Tongue (tissue), 2 donors: ENCODE results near the gene GRHL1. TPM values are rescaled to one million over a fixed set of nuclear protein-coding genes. Genes with fewer than 3 reads are reported as not detected.
A peak's percentile ranks its signal among the peaks of the same experiment; 100 is the strongest.
"Not testable (repeated sequence)": the region's sequence is repeated elsewhere in the genome, so short reads cannot be mapped to it uniquely, and the experiment has no call there.

Experiments used
- DNase-seq: peaks from one replicate; pipeline ENCODE4 v3.0.0-alpha.2; 2015
- total RNA-seq: library from RNA; depleted of rRNA; stranded (reverse); fragments of >200 nt; gene quantifications from one replicate; pipeline ENCODE4 v1.2.3, GENCODE V29; 2014

The GRHL1 gene
- total RNA-seq, 1 donor from 2014 or later = 50.3 TPM

DNA sequence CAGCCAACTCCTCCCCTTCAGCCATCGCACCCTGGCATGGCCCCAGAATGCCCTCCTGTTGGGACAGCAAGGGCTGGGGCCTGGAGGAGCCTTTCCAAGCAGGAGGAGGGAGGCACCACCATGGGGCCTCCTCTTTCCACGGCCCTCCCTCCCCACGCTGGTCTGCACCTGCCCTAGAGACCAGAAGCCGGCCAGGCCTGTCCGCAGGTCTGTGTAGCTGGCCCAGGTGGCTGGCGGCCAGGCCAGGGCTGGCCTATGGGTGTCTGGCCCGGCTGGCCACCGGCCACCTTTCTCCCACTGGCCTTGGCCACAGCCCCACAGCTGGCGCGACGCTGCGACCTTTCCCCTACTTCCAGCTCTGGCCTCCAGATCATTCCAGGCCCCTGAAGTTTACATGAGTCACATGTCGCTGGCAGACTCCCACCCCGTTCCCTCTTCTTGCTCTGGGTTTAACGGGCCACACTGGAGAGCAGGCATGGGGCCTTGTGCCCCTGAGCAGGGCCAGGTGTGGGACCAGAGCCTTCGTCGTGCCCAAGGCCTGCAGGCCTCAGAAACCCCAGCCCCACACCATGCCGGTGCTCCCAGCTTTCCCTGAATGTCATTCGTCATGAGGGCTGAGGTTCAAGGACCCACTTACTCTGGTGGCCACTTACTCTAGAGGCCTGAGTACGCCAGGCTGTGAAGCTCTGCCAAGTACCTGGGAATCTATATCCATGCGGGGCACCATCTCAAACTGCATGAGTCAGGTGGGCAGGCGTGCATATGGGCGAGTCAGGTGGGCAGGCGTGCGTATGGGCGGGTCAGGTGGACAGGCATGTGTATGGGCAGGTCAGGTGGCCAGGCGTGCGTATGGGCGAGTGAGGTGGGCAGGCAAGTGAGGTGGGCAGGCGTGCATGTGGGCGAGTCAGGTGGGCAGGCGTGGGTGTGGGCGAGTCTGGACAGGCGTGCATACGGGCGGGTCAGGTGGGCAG, 58.6 kb downstream of the GRHL1 start:
- peak; percentile 51 for DNase-seq

DNA sequence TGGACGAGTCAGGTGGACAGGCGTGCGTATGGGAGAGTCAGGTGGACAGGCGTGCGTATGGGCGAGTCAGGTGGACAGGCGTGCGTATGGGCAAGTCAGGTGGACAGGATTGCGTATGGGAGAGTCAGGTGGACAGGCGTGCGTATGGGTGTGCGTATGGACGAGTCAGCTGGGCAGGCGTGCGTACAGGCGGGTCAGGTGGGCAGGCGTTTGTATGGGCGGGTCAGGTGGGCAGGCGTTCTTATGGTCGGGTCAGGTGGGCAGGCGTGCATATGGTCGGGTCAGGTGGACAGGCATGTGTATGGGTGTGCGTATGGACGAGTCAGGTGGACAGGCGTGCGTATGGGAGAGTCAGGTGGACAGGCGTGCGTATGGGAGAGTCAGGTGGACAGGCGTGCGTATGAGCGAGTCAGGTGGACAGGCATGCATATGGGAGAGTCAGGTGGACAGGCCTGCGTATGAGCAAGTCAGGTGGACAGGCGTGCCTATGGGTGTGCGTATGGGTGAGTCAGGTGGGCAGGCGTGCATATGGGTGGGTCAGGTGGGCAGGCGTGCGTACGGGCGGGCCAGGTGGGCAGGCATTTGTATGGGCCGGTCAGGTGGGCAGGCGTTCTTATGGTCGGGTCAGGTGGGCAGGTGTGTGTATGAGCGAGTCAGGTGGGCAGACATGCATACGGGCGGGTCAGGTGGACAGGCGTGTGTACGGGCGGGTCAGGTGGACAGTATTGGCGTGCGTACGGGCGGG, 59.5 kb downstream of the GRHL1 start:
- DNase-seq = not testable (repeated sequence)

DNA sequence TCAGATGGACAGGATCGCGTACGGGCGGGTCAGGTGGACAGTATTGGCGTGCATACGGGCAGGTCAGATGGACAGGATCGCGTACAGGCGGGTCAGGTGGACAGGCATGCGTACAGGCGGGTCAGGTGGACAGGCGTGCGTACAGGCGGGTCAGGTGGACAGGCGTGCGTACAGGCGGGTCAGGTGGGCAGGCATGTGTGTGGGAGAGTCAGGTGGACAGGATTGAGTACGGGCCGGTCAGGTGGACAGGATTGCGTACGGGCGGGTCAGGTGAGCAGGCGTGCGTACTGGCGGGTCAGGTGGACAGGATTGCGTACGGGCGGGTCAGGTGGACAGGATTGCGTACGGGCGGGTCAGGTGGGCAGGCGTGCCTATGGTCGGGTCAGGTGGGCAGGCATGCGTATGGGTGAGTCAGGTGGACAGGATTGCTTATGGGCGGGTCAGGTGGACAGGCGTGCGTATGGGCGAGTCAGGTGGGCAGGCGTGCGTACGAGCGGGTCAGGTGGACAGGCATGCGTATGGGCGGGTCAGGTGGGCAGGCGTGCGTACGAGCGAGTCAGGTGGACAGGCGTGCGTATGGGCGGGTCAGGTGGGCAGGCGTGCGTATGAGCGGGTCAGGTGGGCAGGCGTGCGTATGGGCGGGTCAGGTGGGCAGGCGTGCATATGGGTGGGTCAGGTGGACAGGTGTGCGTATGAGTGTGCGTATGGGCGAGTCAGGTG, 60.3 kb downstream of the GRHL1 start:
- DNase-seq = not testable (repeated sequence)

DNA sequence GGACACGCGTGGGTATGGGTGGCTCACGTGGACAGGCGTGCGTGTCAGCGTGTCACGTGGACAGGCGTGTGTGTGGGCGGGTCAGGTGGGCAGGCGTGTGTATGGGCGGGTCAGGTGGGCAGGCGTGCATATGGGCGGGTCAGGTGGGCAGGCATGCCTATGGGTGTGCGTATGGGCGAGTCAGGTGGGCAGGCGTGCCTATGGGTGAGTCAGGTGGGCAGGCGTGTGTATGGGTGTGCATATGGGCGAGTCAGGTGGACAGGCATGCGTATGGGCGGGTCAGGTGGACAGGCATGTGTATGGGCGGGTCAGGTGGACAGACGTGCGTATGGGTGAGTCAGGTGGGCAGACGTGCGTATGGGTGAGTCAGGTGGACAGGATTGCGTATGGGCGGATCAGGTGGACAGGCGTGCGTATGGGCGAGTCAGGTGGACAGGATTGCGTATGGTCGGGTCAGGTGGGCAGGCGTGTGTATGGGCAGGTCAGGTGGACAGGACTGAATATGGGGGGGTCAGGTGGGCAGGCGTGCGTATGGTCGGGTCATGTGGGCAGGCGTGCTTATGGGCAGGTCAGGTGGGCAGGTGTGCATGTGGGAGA, 61.0 kb downstream of the GRHL1 start:
- not testable (repeated sequence) for DNase-seq

DNA sequence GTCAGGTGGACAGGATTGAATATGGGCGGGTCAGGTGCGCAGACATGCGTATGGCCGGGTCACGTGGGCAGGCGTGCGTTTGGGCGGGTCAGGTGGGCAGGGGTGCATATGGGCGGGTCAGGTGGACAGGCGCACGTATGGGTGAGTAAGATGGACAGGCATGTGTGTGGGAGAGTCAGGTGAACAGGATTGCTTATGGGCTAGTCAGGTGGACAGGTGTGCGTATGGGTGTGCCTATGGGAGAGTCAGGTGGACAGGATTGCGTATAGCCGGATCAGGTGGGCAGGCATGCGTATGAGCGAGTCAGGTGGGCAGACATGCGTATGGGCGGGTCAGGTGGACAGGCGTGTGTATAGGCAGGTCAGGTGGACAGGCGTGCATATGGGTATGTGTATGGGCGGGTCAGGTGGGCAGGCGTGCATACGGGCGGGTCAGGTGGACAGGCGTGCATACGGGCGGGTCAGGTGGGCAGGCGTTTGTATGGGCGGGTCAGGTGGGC, 61.5 kb downstream of the GRHL1 start:
- no peak for DNase-seq

DNA sequence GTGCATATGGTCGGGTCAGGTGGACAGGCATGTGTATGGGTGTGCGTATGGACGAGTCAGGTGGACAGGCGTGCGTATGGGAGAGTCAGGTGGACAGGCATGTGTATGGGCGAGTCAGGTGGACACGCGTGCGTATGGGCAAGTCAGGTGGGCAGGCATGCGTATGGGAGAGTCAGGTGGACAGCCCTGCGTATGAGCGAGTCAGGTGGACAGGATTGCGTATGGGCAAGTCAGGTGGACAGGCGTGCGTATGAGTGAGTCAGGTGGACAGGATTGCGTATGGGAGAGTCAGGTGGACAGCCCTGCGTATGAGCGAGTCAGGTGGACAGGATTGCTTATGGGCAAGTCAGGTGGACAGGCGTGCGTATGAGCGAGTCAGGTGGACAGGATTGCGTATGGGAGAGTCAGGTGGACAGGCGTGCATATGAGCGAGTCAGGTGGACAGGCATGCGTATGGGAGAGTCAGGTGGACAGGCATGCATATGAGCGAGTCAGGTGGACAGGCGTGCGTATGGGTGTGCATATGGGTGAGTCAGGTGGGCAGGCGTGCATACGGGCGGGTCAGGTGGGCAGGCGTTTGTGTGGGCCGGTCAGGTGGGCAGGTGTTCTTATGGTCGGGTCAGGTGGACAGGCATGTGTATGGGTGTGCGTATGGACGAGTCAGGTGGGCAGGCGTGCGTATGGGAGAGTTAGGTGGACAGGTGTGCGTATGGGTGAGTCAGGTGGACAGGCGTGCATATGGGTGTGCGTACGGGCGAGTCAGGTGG, 62.3 kb downstream of the GRHL1 start:
- DNase-seq = not testable (repeated sequence)

DNA sequence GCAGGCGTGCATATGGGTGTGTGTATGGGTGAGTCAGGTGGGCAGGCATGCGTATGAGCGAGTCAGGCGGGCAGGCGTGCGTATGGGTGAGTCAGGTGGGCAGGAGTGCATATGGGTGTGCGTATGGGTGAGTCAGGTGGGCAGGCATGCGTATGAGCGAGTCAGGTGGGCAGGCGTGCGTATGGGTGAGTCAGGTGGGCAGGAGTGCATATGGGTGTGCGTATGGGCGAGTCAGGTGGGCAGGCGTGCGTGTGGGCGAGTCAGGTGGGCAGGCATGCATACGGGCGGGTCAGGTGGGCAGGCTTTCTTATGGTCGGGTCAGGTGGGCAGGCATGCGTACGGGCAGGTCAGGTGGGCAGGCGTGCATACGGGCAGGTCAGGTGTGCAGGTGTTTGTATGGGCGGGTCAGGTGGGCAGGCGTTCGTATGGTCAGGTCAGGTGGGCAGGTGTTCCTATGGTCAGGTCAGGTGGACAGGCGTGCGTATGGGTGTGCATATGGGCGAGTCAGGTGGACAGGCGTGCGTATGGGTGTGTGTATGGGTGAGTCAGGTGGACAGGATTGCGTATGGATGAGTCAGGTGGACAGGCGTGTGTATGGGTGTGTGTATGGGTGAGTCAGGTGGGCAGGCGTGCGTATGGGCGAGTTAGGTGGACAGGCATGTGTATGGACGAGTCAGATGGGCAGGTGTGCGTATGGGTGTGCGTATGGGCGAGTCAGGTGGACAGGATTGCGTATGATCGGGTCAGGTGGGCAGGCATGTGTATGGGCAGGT, 63.1 kb downstream of the GRHL1 start:
- DNase-seq = no peak

DNA sequence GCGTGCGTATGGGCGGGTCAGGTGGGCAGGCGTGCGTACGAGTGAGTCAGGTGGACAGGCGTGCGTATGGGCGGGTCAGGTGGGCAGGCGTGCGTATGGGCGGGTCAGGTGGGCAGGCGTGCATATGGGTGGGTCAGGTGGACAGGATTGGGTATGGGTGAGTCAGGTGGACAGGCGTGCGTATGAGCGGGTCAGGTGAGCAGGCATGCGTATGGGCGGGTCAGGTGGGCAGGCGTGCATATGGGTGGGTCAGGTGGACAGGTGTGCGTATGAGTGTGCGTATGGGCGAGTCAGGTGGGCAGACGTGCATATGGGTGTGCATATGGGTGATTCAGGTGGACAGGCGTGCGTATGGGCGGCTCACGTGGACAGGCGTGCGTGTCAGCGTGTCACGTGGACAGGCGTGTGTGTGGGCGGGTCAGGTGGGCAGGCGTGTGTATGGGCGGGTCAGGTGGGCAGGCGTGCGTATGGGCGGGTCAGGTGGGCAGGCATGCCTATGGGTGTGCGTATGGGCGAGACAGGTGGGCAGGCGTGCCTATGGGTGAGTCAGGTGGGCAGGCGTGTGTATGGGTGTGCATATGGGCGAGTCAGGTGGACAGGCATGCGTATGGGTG, 64.0 kb downstream of the GRHL1 start:
- DNase-seq = not testable (repeated sequence)

DNA sequence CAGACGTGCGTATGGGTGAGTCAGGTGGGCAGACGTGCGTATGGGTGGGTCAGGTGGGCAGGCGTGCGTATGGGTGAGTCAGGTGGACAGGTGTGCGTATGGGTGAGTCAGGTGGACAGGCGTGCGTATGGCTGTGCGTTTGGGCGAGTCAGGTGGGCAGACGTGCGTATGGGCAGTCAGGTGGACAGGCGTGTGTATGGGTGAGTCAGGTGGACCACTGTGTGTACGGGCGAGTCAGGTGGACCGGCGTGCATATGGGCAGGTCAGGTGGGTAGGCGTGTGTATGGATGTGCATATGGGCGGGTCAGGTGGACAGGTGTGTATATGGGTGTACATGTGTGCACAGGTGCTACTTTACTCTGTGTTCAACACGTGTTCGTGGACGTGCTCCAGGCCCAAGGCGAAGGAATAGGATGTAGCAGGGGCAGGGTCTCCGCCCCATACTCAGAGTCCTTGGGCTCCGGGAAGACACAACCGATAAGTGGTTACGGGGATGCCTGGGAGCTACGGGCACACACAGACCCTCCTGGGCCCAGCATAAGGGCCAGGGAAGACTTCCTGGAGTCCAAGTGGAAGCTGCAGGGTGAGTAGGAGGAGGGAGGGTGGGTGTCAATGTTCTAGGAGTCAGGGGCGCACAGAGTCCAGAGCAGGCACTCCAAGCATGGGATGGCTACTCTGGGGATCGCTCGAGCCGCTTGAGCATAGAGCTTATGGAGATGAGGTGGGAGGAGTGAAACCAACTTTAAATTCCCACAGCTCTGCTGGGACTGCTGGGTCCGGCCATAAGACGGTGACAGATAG, 64.7 kb downstream of the GRHL1 start:
- DNase-seq = no peak

DNA sequence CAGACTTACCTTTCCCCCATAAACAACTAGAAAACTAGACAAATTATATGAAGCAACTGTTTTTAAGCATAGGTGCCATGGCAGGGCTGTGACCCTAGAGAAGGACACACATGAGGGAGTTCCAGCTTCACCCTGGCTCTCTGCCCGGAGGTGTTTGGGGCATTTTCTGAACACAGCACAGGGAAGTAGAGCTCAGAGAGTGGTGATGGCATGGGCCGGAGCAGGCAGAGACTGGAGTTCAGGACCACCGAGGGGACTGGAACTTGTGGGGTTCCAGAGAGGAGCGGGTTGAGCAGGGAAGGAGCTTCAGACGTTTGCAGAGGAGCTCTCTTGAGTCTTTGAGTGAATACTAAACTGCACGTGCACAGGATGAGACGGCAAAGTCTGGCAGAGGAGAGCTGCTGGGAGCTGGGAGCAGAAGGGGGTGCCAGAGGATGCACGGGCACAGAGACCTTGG, 65.3 kb downstream of the GRHL1 start:
- DNase-seq = no peak

DNA sequence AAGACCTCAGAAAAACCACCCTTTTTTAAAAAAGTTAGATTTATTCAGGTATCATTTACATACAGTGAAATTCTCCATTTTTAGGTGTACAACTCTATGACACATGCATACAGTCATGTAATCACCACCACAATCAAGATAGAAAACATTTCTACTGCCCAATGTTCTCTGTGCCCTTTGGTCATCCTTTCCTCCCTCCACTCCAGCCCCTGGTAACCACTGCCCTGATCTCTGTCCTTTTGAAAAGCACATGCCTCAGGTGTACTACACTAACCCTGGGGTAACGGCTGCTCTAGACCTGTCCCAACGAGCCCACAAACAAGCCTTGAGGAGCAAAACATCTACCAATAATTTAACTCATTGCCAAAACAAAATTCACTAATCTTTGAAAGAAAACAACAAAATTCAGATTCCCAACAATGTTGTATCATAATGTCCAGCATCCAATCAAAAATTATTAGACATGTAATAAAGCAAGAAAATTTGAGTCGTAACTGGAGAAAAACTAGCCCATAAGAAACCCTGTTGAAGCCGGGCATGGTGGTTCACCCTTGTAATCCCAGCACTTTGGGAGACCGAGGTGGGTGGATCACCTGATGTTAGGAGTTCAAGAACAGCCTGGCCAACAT, 65.9 kb downstream of the GRHL1 start:
- no peak for DNase-seq

DNA sequence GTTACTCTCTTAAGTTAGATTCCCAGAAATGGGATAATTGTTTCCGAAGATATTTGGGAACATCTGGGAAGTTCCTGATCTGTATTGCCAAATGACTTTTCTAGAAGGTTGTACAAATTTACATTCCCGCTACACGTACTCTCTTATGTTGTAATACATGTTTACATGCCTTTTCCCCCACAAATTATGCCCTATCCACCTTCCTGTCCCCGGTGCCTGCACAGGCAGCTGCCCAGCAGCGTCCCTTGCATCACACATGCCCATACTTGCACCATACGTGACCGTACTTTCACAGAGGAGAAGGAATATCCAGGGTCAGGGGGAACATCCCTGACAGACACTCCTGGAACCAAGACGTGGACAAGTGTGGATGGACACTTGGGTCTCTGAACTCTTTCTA, 67.7 kb downstream of the GRHL1 start:
- no peak for DNase-seq

DNA sequence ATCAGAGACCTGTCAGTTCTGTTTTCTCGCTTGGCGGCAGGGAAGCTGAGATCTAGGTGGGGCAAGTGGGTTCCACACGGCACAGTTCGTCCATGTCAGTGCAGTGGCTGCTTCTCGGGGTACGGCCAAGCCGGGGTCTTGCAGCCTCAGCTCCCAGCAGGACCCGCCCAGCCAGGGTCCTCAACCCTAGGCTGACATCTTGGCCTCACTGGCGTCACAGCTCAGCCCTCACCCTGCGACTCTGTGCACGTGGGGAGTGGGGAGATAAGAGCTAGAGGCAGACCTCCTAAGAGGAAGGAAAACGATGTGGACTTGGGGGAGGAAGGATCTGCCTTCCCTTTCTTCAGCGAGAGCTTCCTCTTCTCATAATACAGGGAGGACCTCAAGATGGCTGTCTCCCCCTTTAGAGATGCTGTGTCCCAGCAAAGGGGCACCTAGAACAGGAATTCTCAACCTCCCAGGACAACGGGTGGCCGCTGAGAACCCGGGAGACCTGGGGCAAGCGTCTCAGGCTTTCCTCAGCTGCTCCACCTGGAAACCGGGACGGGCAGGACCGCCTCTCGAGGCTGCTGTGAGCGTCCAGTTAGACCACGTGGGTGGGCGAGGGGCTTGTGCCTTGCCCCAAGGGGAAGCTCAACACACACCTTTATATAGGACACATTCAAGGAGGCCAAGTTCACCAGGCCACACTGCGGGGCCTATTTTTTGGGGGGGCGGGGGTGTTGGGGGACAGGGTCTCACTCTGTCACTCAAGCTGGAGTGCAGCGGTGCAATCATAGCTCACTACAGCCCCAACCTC, 68.3 kb downstream of the GRHL1 start:
- no peak for DNase-seq

DNA sequence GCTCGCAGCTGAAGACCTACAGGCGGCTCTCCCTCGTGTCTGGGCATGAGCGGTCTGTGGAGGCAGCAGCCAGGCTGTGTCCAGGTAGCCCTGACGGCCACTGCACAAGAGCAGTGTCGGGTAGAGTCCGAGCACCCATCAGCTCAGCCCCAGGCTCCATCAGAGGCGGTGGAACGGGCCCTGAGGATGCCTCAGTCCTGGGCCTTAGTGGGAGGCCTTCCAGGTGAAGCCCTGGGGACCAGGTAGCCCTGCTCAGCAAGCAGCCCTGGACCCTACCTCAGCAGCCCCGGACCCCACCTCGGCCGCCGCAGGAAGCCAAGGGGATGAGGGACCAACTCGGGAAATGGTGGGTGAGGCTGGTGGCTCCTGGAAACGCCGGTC, 70.5 kb downstream of the GRHL1 start:
- no peak for DNase-seq

DNA sequence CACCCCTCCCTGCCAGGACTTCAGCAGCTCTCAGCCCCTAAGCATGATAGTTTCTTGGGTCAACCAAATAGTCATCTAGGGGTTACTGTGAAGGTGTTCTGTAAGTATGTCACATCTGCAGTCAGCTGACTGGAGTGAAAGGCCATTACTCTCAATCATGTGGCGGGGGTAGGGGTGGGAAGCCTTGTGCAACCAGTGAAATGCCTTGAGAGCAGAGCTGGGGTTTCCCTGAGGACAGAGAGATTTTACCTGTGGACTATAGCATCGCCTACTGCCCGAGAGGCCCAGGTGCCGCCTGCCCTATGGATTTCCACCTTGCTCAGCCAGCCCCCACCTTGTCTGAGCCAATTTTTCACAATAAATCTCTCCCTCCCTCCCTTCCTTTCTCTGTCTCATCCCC, 71.0 kb downstream of the GRHL1 start:
- DNase-seq = no peak

DNA sequence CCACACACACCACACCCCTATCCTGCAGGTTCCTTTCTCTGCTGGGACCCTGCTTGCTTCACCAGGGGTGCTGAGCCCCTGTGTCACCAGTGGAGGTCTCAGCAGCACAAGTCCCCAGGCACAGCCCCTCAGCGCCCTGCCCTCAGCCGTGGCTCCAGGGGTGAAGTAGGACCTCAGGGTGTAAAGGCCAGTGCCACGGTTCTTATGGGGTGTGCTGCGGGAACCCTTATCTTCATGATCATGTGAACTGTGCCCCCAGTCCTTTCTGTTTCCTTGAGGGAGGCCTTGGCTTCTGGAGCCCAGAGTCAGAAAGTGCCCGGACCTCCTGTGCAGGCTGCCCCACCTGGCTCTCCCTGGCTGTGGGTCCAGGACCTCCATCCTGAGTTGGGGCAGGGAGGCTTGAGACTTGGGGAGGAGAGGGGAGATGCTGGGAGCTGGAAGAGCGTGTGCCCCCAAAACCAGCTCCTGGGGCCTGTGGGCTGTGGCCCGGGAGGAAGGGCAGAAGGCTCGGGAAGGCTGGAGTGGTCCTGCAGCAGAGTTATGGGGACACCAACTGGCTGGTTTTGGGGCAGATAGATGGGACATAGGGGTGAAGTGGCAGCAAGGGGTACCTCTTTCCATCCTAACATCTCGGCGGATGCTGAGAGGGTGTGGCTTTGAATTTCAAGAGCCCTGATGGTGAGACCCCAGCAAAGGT, 71.6 kb downstream of the GRHL1 start:
- DNase-seq = no peak
